Liver (tissue), 9 donors: ENCODE data around the gene PDE4C. TPM values are rescaled to one million over a fixed set of nuclear protein-coding genes. Genes with fewer than 3 reads are reported as not detected.

Experiments
- DNase-seq: peaks from one replicate; pipeline ENCODE4 v3.0.0-alpha.2; 2017; ENCODE audit warnings: low spot score
- H3K27ac ChIP-seq, 2 donors: one replicate each; pipeline ENCODE4 v1.7.0; 2013; ENCODE audit warnings: inconsistent platforms in 2 of 2, low read length in 2 of 2, control low read depth in 1 of 2, low read depth in 1 of 2, mild to moderate bottlenecking in 1 of 2
- H3K27me3 ChIP-seq, 4 donors: one replicate each; pipeline versions ENCODE4 v1.6.1 to v1.7.0; 2013; ENCODE audit warnings: low read length in 3 of 4, inconsistent platforms in 1 of 4, mild to moderate bottlenecking in 1 of 4, moderate library complexity in 1 of 4; ENCODE audit not compliant: control insufficient read depth in 4 of 4, insufficient read depth in 4 of 4
- H3K36me3 ChIP-seq, 4 donors: one replicate each; pipeline versions ENCODE4 v1.6.1 to v1.7.0; 2013; ENCODE audit warnings: low read length in 3 of 4, mild to moderate bottlenecking in 3 of 4, low read depth in 1 of 4, moderate library complexity in 1 of 4; ENCODE audit not compliant: control insufficient read depth in 4 of 4, insufficient read depth in 3 of 4
- H3K4me1 ChIP-seq, 4 donors: one replicate each; pipeline versions ENCODE4 v1.6.1 to v1.7.0; 2013; ENCODE audit warnings: low read length in 3 of 4, mild to moderate bottlenecking in 3 of 4, moderate library complexity in 1 of 4; ENCODE audit not compliant: control insufficient read depth in 4 of 4, insufficient read depth in 4 of 4
- H3K4me3 ChIP-seq, 3 donors: one replicate each; pipeline versions ENCODE4 v1.6.1 to v1.7.0; 2013; ENCODE audit warnings: low read length in 3 of 3, control low read depth in 1 of 3, low read depth in 1 of 3, mild to moderate bottlenecking in 1 of 3
- H3K9ac ChIP-seq, 2 donors: one replicate each; pipeline ENCODE4 v1.7.0; 2013; ENCODE audit warnings: low read length in 2 of 2, mild to moderate bottlenecking in 2 of 2, moderate library complexity in 2 of 2, control low read depth in 1 of 2, low read depth in 1 of 2
- H3K9me3 ChIP-seq, 4 donors: one replicate each; pipeline versions ENCODE4 v1.6.1 to v1.7.0; 2013; ENCODE audit warnings: low read length in 3 of 4; ENCODE audit not compliant: control insufficient read depth in 4 of 4
- FOXA1 ChIP-seq: IDR thresholded peaks from 2 replicates; pipeline ENCODE4 v1.6.1; 2016; ENCODE audit warnings: antibody characterized with exemption
- FOXA2 ChIP-seq: IDR thresholded peaks from 2 replicates; pipeline ENCODE4 v1.6.1; 2016; ENCODE audit warnings: antibody characterized with exemption
- GABPA ChIP-seq, 2 donors: IDR thresholded peaks in 1 of 2; conservative IDR thresholded peaks in 1 of 2; 2 replicates each; pipeline ENCODE4 v1.6.1; 2016; ENCODE audit warnings: antibody characterized with exemption in 2 of 2, mild to moderate bottlenecking in 1 of 2, moderate library complexity in 1 of 2
- HNF4A ChIP-seq, 2 donors: conservative IDR thresholded peaks; 2 replicates each; pipeline ENCODE4 v1.6.1; 2016; ENCODE audit warnings: antibody characterized with exemption in 2 of 2, mild to moderate bottlenecking in 2 of 2
- HNF4G ChIP-seq: IDR thresholded peaks from 2 replicates; pipeline ENCODE4 v1.6.1; 2016; ENCODE audit warnings: antibody characterized with exemption
- JUND ChIP-seq, 2 donors: IDR thresholded peaks; 2 replicates each; pipeline ENCODE4 v1.6.1; 2016; ENCODE audit warnings: antibody characterized with exemption in 2 of 2
- NR2F2 ChIP-seq: IDR thresholded peaks from 2 replicates; pipeline ENCODE4 v1.6.1; 2016; ENCODE audit warnings: antibody characterized with exemption
- RAD21 ChIP-seq, 2 donors: IDR thresholded peaks; 2 replicates each; pipeline ENCODE4 v1.6.1; 2016; ENCODE audit warnings: antibody characterized with exemption in 2 of 2, mild to moderate bottlenecking in 2 of 2
- RXRA ChIP-seq, 2 donors: IDR thresholded peaks; 2 replicates each; pipeline ENCODE4 v1.6.1; 2017 to 2018; ENCODE audit warnings: antibody characterized with exemption in 2 of 2, mild to moderate bottlenecking in 1 of 2
- SP1 ChIP-seq: IDR thresholded peaks from 2 replicates; pipeline ENCODE4 v1.6.1; 2018; ENCODE audit warnings: antibody characterized with exemption, mild to moderate bottlenecking
- WGBS: extraction: QIAGEN DNeasy Blood & Tissue Kit; methylation state at CpG from one replicate; pipeline ENCODE4 v1.1.7; 2013; 5-methylcytosine and 5-hydroxymethylcytosine counted together
- polyA plus RNA-seq, 2 donors: library from polyadenylated mRNA; stranded (reverse) in 1 of 2; unstranded in 1 of 2; fragments of 200-250 nt in 1 of 2; fragments of >200 nt in 1 of 2; fragmentation: Nextera tagmentation in 1 of 2; extraction: Ambion mirVana in 1 of 2; gene quantifications; one replicate each; pipeline versions ENCODE4 v1.2.1 to v1.2.3, GENCODE V29; 2013 to 2015
- total RNA-seq, 2 donors: library from RNA; depleted of rRNA; stranded (reverse); fragments of >200 nt; gene quantifications; one replicate each; pipeline ENCODE4 v1.2.3, GENCODE V29; 2014
- TF ChIP-seq, protein P1 (sequence below): fragments of 150-350 bp; IDR thresholded peaks from 2 replicates; pipeline ENCODE4 v1.5.1; 2017; ENCODE audit warnings: improper control_type of control experiment, low read depth, low read length; ENCODE audit not compliant: missing input control
- TF ChIP-seq, protein P2 (sequence below): IDR thresholded peaks from 2 replicates; pipeline ENCODE4 v1.6.1; 2016; ENCODE audit warnings: antibody characterized with exemption
- TF ChIP-seq, protein P3 (sequence below): IDR thresholded peaks from 2 replicates; pipeline ENCODE4 v1.6.1; 2016; ENCODE audit warnings: antibody characterized with exemption, mild to moderate bottlenecking
- donor health status: healthy.
- donor health status: healthy.
- donor health status: healthy.
- donor health status: healthy.
- donor health status: healthy.

The PDE4C gene
- total and polyA plus RNA-seq, 4 donors, result 0.23 to 0.75 (median 0.51) TPM; not detected in 1

DNA sequence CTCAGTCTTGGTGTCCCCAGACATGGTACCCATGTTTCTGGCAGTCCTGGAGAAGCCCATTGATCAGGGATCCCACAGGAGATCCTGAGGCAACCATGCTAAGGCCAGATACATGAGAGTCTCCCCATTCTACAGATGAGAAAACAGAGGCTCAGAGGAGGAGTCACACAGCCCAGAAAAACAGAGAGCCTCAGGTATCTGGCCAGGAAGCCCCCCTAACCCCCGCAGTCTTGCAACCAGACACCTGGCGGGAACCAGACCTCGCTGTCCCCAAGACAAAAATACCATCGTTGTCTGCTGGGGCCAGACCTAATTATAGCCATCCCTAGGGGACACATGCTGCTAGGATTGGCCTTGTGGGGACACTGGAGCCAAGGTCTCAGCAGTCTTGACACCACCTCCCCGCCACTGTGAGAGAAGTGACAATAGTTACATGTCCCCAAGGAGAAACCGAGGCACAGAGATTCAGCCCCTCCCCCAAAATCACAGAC lies 1.6 kb upstream of the PDE4C start:
- H3K9me3 ChIP-seq, result peaks cover 0 to 2% (median under 1%) of the 10 kb centered on the region in 4 donors
- WGBS, result 79% methylated on average over 6 of the region's 6 CpGs
- no peak overlapping the region for H3K9ac ChIP-seq
- H3K4me1 ChIP-seq, result peaks cover 4 to 14% (median 7%) of the 10 kb centered on the region in 4 donors
- H3K27ac ChIP-seq, result no peak overlapping the region
- TF ChIP-seq NR2F2 (no peak), FOXA1 (no peak), JUND (IDR thresholded peaks at IDR 0.05) (no peak), SP1 (no peak), FOXA2 (no peak), HNF4A (conservative IDR thresholded peaks at IDR 0.05) (no peak), RXRA (IDR thresholded peaks at IDR 0.05) (no peak), HNF4G (no peak), GABPA (IDR thresholded peaks at IDR 0.05 in 1 of 2, conservative IDR thresholded peaks at IDR 0.05 in 1 of 2) (no peak), RAD21 (IDR thresholded peaks at IDR 0.05) (no peak)
- TF ChIP-seq, protein P1, sequence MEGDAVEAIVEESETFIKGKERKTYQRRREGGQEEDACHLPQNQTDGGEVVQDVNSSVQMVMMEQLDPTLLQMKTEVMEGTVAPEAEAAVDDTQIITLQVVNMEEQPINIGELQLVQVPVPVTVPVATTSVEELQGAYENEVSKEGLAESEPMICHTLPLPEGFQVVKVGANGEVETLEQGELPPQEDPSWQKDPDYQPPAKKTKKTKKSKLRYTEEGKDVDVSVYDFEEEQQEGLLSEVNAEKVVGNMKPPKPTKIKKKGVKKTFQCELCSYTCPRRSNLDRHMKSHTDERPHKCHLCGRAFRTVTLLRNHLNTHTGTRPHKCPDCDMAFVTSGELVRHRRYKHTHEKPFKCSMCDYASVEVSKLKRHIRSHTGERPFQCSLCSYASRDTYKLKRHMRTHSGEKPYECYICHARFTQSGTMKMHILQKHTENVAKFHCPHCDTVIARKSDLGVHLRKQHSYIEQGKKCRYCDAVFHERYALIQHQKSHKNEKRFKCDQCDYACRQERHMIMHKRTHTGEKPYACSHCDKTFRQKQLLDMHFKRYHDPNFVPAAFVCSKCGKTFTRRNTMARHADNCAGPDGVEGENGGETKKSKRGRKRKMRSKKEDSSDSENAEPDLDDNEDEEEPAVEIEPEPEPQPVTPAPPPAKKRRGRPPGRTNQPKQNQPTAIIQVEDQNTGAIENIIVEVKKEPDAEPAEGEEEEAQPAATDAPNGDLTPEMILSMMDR, result no peak
- TF ChIP-seq, protein P2, sequence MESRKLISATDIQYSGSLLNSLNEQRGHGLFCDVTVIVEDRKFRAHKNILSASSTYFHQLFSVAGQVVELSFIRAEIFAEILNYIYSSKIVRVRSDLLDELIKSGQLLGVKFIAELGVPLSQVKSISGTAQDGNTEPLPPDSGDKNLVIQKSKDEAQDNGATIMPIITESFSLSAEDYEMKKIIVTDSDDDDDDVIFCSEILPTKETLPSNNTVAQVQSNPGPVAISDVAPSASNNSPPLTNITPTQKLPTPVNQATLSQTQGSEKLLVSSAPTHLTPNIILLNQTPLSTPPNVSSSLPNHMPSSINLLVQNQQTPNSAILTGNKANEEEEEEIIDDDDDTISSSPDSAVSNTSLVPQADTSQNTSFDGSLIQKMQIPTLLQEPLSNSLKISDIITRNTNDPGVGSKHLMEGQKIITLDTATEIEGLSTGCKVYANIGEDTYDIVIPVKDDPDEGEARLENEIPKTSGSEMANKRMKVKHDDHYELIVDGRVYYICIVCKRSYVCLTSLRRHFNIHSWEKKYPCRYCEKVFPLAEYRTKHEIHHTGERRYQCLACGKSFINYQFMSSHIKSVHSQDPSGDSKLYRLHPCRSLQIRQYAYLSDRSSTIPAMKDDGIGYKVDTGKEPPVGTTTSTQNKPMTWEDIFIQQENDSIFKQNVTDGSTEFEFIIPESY, result no peak
- TF ChIP-seq, protein P3, sequence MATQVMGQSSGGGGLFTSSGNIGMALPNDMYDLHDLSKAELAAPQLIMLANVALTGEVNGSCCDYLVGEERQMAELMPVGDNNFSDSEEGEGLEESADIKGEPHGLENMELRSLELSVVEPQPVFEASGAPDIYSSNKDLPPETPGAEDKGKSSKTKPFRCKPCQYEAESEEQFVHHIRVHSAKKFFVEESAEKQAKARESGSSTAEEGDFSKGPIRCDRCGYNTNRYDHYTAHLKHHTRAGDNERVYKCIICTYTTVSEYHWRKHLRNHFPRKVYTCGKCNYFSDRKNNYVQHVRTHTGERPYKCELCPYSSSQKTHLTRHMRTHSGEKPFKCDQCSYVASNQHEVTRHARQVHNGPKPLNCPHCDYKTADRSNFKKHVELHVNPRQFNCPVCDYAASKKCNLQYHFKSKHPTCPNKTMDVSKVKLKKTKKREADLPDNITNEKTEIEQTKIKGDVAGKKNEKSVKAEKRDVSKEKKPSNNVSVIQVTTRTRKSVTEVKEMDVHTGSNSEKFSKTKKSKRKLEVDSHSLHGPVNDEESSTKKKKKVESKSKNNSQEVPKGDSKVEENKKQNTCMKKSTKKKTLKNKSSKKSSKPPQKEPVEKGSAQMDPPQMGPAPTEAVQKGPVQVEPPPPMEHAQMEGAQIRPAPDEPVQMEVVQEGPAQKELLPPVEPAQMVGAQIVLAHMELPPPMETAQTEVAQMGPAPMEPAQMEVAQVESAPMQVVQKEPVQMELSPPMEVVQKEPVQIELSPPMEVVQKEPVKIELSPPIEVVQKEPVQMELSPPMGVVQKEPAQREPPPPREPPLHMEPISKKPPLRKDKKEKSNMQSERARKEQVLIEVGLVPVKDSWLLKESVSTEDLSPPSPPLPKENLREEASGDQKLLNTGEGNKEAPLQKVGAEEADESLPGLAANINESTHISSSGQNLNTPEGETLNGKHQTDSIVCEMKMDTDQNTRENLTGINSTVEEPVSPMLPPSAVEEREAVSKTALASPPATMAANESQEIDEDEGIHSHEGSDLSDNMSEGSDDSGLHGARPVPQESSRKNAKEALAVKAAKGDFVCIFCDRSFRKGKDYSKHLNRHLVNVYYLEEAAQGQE, result no peak
- H3K4me3 ChIP-seq, result no peak overlapping the region
- DNase-seq, result no peak
- peaks cover 0 to 2% (median 0%) of the 10 kb centered on the region in 4 donors for H3K27me3 ChIP-seq
- no peaks in the 10 kb centered on the region for H3K36me3 ChIP-seq

DNA sequence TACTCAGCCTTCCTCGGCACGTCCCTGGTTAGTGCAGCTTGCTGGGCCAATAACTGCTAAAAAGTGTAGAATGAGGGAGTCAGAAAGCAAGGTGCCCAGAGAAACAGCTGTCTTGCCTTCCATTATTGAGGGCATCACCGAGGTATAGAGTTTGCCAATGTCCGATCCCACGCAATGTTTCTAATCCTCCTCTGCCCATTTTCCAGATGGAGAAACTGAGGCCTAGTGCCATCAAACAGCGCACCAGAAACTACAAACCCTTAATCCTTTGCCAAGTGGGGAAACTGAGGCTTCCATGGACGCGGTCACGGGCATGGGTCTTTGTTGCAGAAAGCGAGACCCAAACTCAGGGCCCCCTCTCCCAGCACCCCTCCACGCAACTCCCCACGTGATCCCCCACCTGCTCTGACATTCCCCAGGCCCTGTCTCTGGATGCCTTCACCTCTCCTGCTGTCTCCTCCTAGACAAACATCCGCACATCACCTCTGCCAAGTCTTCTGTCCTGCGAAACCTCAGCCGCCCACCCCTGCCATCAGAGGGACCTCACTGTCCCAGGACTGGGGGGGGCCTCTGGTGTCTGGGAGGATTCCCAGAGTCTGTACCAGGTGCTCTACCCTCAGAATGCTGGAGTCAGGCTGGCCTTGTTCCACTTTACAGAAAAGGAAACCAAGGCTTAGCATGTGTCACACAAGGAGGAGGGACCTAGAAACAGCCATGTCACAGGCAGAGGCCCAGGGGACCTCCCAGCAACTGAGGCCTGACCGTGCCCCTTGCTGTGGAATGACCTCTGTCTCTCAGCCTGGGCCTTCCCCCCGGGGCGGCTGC lies 930 bp upstream of the PDE4C start:
- Histone ChIP-seq H3K9me3 (no peaks in the 10 kb centered on the region), H3K4me3 (no peak overlapping the region), H3K9ac (no peak overlapping the region), H3K4me1 (peaks cover 4 to 14% (median 7%) of the 10 kb centered on the region in 4 donors), H3K27ac (no peak overlapping the region), H3K36me3 (no peaks in the 10 kb centered on the region), H3K27me3 (peaks cover 0 to 2% (median 0%) of the 10 kb centered on the region in 4 donors)
- no peak for DNase-seq
- 85% methylated on average over 18 of the region's 18 CpGs for WGBS
- TF ChIP-seq NR2F2, result no peak
- TF ChIP-seq SP1, result no peak
- TF ChIP-seq HNF4A (conservative IDR thresholded peaks at IDR 0.05), result no peak
- TF ChIP-seq FOXA1, result no peak
- no peak for TF ChIP-seq HNF4G
